HAP-1 (cell line): Measurements from ENCODE around the gene ACKR3.

ENCODE experiments used
- DNase-seq, 2 experiments: peaks; one replicate each; pipeline ENCODE4 v3.0.0-alpha.2; 2016 to 2020; ENCODE audit warnings: low spot score in 2 of 2
- H3K27me3 ChIP-seq: fragments of 250-450 bp; sonication (Bioruptor Pico); 2 replicates; pipeline ENCODE4 v1.5.1; 2020; ENCODE audit warnings: low read depth, mild to moderate bottlenecking, moderate library complexity
- H3K36me3 ChIP-seq: fragments of 250-450 bp; sonication (Bioruptor Pico); replicated peaks from 2 replicates; pipeline ENCODE4 v1.5.1; 2020; ENCODE audit warnings: mild to moderate bottlenecking
- H3K4me1 ChIP-seq: fragments of 250-450 bp; sonication (Bioruptor Pico); 2 replicates; pipeline ENCODE4 v1.5.1; 2020; ENCODE audit warnings: mild to moderate bottlenecking
- H3K4me3 ChIP-seq: fragments of 250-450 bp; sonication (Bioruptor Pico); 2 replicates; pipeline ENCODE4 v1.5.1; 2020; ENCODE audit warnings: mild to moderate bottlenecking, moderate library complexity
- H3K9me3 ChIP-seq: fragments of 250-450 bp; sonication (Bioruptor Pico); 2 replicates; pipeline ENCODE4 v1.5.1; 2020; ENCODE audit warnings: mild to moderate bottlenecking, moderate library complexity
- in situ Hi-C: fragments of 300-500 bp; cut with MboI; formaldehyde crosslinking; loops from 3 replicates; pipeline ENCODE4 v1.14.3; 2020; ENCODE audit warnings: low sequenced_read_pairs, inconsistent platforms, mixed read lengths

Gene ACKR3

DNA sequence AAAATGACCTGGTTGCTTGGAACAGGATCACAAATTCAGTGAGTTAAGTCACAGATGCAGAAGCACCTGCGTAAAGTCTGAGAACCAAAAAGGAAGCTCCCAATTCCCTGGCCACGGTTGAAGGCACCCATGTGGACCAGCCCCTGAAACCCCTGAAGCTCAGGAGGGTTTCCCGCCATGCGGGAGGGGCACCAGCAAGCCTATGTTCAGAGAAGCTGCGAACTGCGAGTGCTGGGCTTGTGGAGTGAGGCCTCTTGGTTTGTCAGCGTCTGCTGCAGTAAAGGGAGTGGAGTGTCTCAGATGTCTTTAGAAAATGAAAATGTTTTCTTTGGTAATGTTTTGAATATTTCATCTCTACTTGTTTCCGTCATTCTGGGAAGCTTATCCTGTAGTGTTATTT is 16.1 kb upstream of the ACKR3 start:
- Histone ChIP-seq H3K4me1 (no peaks in the 10 kb centered on the region), H3K9me3 (no peaks in the 10 kb centered on the region), H3K27me3 (no peaks in the 10 kb centered on the region), H3K4me3 (no peak overlapping the region), H3K36me3 (no peaks in the 10 kb centered on the region)
- in situ Hi-C loops = no loop called here
- no peak for DNase-seq

DNA sequence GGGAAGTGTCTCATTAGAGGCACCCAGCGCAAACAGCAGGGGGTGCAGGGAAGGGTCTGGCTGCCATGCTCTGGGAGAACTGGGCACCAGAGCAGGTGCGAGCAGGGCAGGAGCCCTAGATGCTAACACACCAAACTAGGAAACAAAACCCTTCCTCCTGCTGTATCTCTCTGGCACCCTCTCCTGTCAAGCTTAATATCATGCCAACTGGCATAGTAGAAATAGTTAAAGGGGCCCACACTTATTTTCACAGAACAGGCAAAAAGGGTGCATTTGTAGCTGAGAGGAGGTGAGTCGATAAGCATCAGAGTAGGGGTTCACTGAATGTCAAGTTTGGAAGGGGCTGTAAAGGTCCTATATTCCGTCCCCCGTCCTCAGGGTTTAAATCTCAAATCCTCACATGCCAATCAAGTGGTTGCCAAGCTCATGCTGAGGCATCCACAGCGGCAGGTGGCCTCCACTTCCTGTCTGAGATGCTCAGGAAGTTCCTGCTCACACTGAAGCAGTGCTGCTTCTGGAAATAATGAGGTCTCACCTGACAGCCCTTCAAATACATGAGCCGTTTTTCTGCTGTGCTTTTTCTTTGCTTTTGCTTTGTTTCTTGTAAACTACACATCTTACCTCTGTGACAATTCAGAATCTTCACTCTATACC is 14.9 kb upstream of the ACKR3 start:
- in situ Hi-C loops = no loop called here
- no peak for DNase-seq
- H3K4me1 ChIP-seq = peaks cover 2% of the 10 kb centered on the region

DNA sequence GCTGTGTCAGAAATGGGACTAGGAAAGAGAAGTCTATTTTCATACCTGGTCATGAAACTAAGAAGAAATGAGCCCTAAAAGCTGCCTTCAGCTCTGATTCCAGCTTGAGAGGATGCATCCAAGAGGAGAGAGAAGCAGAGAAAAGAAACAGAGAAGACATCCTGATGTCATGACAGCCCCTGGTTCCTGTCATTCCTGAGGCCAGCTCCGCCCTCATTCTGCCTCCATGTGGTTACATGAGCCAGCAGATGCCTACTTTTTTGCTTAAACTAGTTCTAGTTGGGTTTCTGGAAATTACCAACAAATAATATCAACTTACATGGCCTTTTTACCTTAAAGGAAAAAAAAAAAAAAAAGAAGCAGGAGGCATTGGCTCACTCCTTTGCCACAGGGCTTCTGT is 14.1 kb upstream of the ACKR3 start:
- in situ Hi-C loops = no loop called here
- no peaks in the 10 kb centered on the region for H3K27me3 ChIP-seq
- DNase-seq = no peak
- no peaks in the 10 kb centered on the region for H3K36me3 ChIP-seq
- H3K9me3 ChIP-seq = no peaks in the 10 kb centered on the region
- H3K4me3 ChIP-seq = no peak overlapping the region
- H3K4me1 ChIP-seq = peaks cover 4% of the 10 kb centered on the region

More for the DNA sequence above, 14.9 kb upstream of the ACKR3 start:
- Histone ChIP-seq H3K27me3 (no peaks in the 10 kb centered on the region), H3K4me3 (no peak overlapping the region), H3K36me3 (no peaks in the 10 kb centered on the region), H3K9me3 (no peaks in the 10 kb centered on the region)

DNA sequence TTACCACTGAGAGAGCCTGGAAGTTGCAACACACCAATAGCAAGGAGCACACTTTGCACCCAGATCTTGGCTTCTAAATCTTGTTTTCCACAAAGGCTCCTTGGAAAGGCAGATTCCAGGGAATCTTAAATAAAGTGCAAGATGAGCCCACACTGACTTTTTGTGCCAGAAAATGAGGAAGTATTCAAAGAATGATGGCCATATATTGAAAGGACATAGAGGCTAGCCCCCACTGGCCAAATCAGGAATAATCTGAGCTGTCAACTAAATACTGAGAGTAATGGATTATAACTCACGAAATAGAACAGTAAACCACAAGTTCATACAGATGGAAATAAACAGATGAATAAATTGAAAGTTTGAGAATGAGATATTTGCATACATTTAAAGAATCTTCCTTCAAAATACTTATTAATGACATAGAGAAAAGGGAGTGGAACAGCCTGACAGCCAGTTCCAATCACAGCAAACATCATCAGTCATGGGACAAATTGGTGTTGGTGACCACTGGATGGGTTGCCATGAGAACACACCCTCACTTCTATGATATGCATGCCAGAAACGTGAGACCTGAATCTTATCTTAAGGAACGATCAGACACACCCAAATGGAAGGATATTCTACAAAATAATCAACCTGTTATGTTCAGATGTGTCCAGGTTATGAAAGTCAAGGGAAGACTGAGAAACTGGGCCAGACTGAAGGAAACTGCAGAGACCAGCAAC is 12.2 kb upstream of the ACKR3 start:
- in situ Hi-C loops = no loop called here
- no peak overlapping the region for H3K4me3 ChIP-seq
- peaks cover 4% of the 10 kb centered on the region for H3K4me1 ChIP-seq
- H3K27me3 ChIP-seq = no peaks in the 10 kb centered on the region
- no peaks in the 10 kb centered on the region for H3K9me3 ChIP-seq
- H3K36me3 ChIP-seq = no peaks in the 10 kb centered on the region
- no peak for DNase-seq

DNA sequence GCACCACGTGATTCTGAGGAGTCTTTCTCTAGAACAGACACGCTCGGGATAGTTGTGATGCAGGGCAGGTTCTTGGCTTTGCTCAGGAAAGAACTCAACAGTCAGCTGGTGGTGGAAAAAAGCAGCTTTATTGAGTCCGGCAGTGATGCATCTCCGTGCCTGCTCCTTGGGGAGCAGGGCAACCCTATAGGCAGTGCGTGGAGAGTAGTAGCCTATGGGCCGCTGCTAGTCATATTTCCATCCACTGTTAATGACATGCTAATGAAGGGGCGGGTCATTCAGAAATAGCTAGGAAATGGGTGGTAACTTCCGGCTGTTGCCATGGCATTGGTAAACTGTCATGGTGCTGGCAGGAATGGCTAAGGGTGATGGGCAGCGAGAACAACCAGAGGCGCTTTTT is 11.6 kb upstream of the ACKR3 start:
- H3K27me3 ChIP-seq = no peaks in the 10 kb centered on the region
- peaks cover 4% of the 10 kb centered on the region for H3K4me1 ChIP-seq
- in situ Hi-C loops = no loop called here
- H3K9me3 ChIP-seq = no peaks in the 10 kb centered on the region
- no peak for DNase-seq
- H3K4me3 ChIP-seq = no peak overlapping the region
- no peaks in the 10 kb centered on the region for H3K36me3 ChIP-seq

DNA sequence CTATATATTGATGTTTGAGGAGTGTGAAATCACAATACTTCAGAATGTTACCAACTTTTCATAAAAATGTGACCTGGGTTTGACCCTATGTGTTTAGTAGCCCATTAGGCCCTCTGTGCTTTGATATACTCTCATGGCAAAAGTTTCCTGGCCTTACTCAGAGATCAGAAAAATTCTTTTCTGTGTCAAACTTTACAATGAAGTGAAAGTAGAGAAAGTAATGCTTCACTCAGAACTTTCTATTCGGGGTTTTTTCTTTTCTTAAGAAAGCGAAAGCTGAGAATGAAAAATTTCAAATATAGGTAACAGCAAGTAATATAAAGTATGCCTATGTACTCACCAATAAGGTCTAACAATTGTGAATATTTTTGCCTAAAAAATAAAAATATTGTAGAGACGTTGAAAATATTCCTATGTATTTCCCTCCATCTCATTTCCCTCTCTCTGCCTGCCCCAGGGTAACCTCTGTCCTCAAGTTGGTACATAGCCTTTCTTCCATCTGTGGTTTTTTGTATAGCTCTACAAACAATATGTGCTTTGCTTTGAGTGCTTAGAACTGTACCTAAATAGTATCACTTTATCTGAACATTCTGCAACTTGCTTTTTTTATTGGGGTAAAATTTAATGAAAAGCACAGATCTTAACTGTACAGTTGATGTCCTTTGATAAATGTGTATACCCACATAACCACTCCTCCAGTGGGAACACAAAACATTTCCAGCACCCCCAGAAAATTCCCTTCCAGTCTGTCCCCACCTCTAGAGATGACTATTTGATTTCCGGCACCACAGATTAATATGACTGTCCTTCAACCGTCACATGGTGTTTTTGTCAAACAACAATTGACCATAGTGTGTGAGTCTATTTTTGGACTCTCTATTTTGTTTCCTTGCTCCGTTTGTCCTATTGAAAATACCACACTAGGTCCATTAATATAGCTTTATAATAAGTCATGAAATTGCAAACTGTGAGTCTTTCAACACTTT is 10.3 kb upstream of the ACKR3 start:
- Histone ChIP-seq H3K36me3 (no peaks in the 10 kb centered on the region), H3K4me1 (peaks cover 4% of the 10 kb centered on the region), H3K4me3 (no peak overlapping the region), H3K27me3 (no peaks in the 10 kb centered on the region), H3K9me3 (no peaks in the 10 kb centered on the region)
- in situ Hi-C loops = no loop called here
- no peak for DNase-seq

DNA sequence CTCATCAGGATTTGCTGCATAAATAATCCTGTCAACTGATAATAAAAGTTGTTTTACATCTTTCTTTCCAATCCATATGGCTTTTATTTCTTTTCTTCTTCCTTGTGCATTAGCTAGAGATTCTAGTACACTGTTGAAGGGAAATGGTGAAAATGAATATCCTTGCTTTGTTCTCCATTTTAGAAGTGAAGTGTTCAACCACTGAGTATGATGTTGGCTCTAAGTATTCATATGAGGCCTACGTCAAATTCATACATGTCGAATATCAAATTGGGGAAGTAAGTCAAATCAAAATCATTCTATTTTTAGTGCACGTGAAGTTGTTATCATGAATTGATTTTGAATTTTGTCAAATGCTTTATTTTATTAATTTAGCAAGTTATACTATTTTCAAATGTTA is 7.8 kb upstream of the ACKR3 start:
- no peak for DNase-seq
- Histone ChIP-seq H3K27me3 (no peaks in the 10 kb centered on the region), H3K4me3 (no peak overlapping the region), H3K9me3 (no peaks in the 10 kb centered on the region), H3K36me3 (no peaks in the 10 kb centered on the region), H3K4me1 (peaks cover 4% of the 10 kb centered on the region)
- in situ Hi-C loops = no loop called here

DNA sequence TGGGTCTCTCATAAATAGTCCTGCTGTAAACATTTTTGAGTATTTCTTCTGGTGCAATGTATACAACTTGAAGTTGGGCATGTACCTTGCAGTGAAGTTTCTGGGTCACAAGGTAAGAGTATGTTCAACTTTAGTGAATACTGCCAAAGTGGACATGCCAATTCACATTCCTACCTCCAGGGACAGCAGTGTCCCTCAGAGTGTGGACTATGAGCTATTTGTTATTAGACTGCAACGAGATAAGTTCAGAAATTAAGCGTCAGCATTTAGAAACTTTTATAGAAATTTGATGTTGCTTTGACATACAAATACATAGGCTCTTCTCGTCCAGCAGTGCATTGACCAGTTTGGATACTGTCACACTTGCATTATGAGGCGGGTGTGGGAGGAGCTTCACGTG is 7.2 kb upstream of the ACKR3 start:
- Histone ChIP-seq H3K4me1 (peaks cover 4% of the 10 kb centered on the region), H3K4me3 (no peak overlapping the region), H3K9me3 (no peaks in the 10 kb centered on the region), H3K27me3 (no peaks in the 10 kb centered on the region), H3K36me3 (no peaks in the 10 kb centered on the region)
- in situ Hi-C loops = no loop called here
- peak in 1 of 2 experiments; percentile 24 for DNase-seq

DNA sequence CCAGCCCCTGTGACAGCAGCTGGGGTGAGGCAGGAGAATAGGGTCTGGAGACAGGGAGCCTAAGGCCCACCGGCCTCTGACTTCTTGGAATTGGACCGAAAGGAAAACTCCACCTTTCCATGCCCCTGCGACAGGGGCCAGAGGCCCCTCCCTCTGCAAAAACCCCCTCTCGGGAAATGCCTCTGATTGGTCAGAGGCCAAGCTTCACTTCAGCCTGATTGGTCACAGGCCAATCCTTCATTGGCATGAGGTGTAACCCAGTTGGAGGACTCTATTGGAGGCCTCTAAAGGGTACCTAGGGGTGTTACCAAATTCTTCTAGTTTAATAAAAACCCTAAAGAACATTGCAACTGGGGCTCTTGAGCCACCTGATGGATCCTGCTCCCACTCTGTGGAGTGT is 5.7 kb upstream of the ACKR3 start:
- H3K27me3 ChIP-seq = no peaks in the 10 kb centered on the region
- H3K4me1 ChIP-seq = peaks cover 4% of the 10 kb centered on the region
- H3K4me3 ChIP-seq = no peak overlapping the region
- H3K36me3 ChIP-seq = no peaks in the 10 kb centered on the region
- H3K9me3 ChIP-seq = no peaks in the 10 kb centered on the region
- in situ Hi-C loops = no loop called here
- DNase-seq = no peak

DNA sequence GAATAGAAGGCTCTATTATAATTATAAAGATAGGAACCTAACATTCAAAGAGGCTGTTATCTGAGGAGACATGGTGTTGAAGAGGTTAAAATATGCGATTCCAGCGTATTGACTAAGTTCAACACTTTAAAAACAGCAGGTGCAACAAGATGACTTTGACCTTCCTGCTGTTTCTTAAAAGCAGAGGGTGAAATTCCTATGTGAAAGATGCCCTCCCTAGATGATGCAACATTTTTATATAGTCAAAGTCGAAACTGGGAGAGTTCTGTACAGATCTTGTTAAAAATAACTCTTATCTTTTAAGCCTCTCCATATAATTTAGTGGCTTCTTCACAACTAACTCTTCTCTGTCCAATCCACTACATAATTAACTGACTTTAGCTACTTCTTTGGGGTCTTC is 4.4 kb upstream of the ACKR3 start:
- Histone ChIP-seq H3K4me3 (no peak overlapping the region), H3K9me3 (no peaks in the 10 kb centered on the region), H3K36me3 (no peaks in the 10 kb centered on the region), H3K4me1 (no peaks in the 10 kb centered on the region), H3K27me3 (no peaks in the 10 kb centered on the region)
- in situ Hi-C loops = no loop called here
- no peak for DNase-seq

DNA sequence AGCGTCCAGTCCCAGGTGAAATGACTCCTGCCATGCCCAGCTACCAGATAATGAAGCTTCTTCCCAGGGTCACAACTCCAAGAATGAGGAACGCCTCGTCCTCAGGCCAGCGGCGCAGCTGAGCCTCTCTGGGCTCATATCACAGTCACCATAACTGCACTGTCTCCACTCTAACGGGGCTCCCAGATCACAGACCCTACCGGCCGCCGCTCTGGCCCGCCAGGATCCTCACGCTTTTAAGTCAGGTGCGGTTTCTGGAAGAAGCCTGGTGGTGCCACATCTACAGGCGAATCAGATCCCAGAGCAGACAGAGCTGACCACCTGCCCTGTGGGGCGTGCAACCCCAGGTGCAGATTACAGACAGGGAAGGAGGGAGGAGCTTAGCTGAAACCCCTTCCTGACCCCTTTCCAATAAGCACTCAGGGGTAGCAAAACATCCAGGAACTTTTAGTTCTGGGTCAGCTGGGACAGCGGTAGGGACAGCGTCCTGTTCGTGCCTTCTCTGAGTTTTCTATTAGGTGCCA is 3.7 kb upstream of the ACKR3 start:
- in situ Hi-C loops = no loop called here

DNA sequence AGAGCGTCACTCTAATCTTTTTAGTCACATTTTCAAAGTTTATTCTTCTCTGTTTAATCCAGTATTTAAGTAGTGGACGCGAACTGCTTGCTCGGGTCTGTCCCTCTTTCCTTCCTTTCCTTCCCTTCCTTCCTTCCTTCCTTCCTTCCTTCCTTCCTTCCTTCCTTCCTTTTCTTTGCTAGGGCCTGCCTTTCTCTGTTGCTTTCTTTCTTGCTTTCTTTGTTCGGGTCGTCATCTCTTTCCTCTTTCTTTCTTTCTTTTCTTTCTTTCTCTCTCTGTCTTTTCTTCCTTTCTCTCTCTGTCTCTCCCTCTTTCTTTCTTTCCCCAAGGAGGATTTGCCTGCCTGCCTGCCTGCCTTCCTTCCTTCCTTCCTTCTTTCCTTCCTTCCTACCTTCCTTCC is 3.0 kb upstream of the ACKR3 start:
- no peaks in the 10 kb centered on the region for H3K4me1 ChIP-seq
- no peaks in the 10 kb centered on the region for H3K36me3 ChIP-seq
- in situ Hi-C loops = no loop called here
- DNase-seq = no peak
- no peak overlapping the region for H3K4me3 ChIP-seq
- no peaks in the 10 kb centered on the region for H3K9me3 ChIP-seq
- no peaks in the 10 kb centered on the region for H3K27me3 ChIP-seq

More for the DNA sequence above, 3.7 kb upstream of the ACKR3 start:
- Histone ChIP-seq H3K27me3 (no peaks in the 10 kb centered on the region), H3K36me3 (no peaks in the 10 kb centered on the region), H3K9me3 (no peaks in the 10 kb centered on the region), H3K4me3 (no peak overlapping the region), H3K4me1 (no peaks in the 10 kb centered on the region)
- DNase-seq = no peak

DNA sequence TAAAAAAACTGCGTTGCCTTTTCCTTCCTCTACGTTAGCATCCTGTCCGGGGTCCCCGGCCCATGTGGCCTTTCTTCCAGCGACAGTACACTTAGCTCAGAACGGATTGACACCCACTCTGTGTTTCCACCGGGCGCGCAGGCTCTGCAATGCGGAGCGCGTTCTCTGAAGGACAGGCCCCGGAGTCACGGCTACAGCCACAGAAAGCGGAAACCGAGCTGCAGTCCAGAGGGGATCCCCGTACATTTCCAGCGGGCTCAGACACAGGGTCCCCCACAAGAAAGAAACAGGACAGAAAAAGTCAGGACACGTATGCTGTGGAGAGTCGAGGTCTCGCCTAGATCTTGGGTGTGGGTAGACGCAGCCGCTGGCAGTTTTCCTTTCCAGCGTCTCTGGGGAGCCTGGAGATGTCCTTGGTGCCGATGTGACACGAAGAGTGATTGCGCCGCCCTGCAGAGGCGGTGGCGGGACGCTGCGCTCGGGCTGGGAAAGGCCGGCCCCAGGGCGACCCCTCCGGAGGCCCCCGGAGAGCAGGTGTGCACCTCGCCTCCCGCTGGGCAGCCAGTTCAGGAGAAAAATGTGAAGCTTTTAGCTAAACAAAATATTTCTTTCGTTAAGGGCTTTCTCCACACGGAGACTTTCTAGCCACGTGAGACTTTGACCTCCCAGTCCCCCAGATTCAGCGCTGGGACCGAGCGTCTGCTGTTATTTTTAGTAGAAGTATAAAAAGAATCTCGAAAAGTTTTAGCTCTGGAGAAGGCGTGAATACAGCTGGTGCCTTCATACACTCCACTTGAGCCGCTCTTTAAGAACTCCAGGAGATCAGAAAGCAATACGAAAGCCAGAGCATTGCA is 1.3 kb upstream of the ACKR3 start:
- no peak for DNase-seq
- no peaks in the 10 kb centered on the region for H3K4me1 ChIP-seq
- H3K36me3 ChIP-seq = no peaks in the 10 kb centered on the region
- no peak overlapping the region for H3K4me3 ChIP-seq
- in situ Hi-C loops = no loop called here
- no peaks in the 10 kb centered on the region for H3K27me3 ChIP-seq
- H3K9me3 ChIP-seq = no peaks in the 10 kb centered on the region
